Upper lobe of left lung (tissue), 4 donors: ENCODE results near the gene FAM228B.

ENCODE experiments used
- POLR2A ChIP-seq, 4 donors: fragments of 450-650 bp; IDR thresholded peaks; one replicate each; pipeline ENCODE4 v1.5.1; 2016 to 2017; ENCODE audit warnings: antibody characterized with exemption in 4 of 4, mild to moderate bottlenecking in 2 of 4
- POLR2AphosphoS5 ChIP-seq, 2 donors: sonication (generic); formaldehyde crosslinking; IDR thresholded peaks; one replicate each; pipeline ENCODE4 v1.5.1; 2017; ENCODE audit warnings: antibody characterized with exemption in 2 of 2
- TF ChIP-seq, protein P1 (sequence below), 6 experiments: fragments of 450-650 bp in 4 of 6; fragments of 200-600 bp in 2 of 6; sonication (generic) in 2 of 6; IDR thresholded peaks; one replicate each; pipeline ENCODE4 v1.5.1; 2016 to 2019; ENCODE audit warnings: antibody characterized with exemption in 6 of 6

DNA sequence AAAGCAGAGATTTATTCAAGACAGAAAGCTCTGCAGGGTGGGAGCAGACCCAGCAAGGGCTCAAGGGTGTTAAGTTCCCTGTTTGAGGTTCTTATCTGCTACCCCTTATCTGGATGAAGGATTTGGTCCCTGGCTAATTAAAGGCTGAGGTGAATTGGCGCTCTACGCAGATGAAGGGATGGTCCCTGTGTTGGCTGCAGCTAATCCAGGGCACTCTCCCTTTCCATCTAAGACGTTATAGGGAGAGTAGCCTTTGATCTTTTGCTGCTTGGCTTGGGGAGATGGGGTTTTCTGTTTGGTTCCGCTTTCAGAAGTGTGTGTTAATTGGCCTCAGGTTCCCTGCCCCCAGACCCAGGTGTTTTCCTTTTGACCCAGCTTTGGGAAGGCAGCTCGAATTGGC, 68.6 kb downstream of the FAM228B start:
- TF ChIP-seq, protein P1, sequence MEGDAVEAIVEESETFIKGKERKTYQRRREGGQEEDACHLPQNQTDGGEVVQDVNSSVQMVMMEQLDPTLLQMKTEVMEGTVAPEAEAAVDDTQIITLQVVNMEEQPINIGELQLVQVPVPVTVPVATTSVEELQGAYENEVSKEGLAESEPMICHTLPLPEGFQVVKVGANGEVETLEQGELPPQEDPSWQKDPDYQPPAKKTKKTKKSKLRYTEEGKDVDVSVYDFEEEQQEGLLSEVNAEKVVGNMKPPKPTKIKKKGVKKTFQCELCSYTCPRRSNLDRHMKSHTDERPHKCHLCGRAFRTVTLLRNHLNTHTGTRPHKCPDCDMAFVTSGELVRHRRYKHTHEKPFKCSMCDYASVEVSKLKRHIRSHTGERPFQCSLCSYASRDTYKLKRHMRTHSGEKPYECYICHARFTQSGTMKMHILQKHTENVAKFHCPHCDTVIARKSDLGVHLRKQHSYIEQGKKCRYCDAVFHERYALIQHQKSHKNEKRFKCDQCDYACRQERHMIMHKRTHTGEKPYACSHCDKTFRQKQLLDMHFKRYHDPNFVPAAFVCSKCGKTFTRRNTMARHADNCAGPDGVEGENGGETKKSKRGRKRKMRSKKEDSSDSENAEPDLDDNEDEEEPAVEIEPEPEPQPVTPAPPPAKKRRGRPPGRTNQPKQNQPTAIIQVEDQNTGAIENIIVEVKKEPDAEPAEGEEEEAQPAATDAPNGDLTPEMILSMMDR (IDR thresholded peaks at IDR 0.05): no peak
- TF ChIP-seq POLR2AphosphoS5 (IDR thresholded peaks at IDR 0.05) (no peak), POLR2A (IDR thresholded peaks at IDR 0.05) (no peak)
